HG03342 (cell line): ENCODE measurements around the gene KRTAP22-2.

Experiments used
- ATAC-seq: cut with Tn5 transposase; IDR thresholded peaks from one replicate; pipeline ENCODE4 v1.9.1; 2021; ENCODE audit warnings: mild to moderate bottlenecking, moderate library complexity; ENCODE audit not compliant: unreplicated experiment

Gene KRTAP22-2

DNA sequence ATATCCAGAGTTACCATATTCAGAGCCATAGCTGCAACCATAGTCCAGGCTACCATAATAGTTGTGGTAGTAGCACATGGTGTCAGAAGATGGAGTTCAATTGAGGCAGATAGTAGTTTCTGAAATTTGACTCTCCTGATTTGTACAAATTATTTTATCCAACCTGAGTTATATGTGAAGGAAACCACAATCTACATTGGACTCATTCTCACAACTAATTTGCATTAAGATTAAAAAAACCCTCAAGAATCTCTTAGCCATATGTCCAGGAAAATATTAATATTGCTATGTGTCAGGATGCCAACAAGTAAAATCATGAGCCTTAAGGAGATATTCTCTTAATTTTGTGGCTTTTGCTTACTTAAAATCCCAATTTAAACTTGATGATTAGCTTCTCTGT, at the start of gene KRTAP22-2:
Gene KRTAP22-2, minus strand, starts transcription at position 101 of the 400 bp plus-strand sequence.
- no peak for ATAC-seq

DNA sequence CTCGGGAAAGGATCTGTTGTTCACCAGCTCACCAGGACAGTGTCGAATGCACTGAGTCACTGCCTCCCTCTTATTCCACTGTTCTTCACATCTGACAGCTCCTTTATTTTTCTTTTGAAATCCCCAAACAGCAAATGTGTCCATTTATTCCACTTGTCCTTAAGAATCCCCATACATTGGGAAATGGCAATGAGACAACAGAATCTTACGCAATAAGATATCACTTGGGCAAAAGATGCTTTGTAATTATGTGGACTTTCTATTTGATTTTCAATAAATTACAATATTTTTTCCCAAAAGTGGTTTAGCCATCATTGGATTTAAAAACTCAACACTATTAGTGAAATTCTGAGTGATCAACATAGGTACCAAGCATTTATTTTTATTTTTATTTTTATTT, 48.5 kb upstream of the KRTAP22-2 start:
- ATAC-seq: no peak

DNA sequence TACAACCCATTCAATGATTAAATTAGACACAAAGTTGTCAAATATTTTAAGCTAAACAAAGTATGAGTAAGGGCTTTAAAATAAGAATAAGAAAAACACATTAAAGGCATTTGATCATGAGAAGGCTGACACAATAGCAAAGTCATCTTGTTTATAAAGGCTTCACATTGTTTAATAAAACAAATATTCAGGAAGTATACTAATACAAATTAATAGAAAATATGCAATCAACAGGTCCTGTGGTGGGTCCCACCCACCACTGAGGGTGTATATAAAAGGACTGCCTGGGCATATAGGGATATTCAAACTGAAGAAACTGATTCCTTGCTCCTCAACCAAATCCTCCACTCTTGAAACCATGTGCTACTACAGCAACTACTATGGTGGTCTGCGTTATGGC, 44.7 kb upstream of the KRTAP22-2 start, which contains the start of gene KRTAP20-2:
Gene KRTAP20-2, plus strand, starts transcription at position 301 of the 400 bp plus-strand sequence. Its CDS starts 58 bp downstream, at position 359.
- ATAC-seq: no peak

DNA sequence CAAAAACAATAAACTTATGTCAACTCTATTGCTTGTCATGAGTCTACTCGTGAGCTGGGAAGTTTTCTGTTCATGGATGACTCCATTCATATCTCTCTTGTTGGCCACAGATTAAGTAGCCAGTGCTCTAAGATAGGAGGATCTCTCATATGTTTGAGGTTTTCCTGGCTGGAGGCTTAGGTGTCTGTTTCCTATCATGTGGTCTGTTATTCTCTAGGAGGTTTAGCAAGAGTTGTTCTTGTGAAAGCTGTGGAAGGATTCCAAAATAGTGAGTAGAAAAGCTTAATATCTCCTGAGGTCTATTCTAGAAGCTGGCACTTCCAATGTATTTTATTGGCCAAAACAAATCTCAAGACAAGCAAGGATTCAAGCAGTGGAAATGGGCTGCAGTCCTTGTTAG, 39.0 kb upstream of the KRTAP22-2 start:
- ATAC-seq: no peak

DNA sequence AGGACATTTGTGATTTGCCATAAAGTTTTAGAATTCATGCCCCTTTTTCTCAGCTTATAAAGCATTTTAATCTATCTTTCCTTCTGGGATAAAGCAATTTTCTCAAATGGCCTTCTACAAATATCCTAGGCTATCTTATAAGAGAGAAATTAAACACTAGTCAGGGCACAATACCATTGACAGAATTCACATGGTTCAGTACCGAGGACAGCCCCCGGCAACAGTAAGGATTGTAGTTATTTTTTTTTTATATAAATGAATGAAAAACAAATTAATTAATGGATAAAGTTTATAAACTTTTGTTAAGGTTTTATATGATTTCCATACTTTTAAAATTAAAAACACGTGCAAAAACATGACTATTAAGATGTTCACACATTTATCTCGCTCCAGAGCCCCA, 37.9 kb upstream of the KRTAP22-2 start:
- no peak for ATAC-seq

DNA sequence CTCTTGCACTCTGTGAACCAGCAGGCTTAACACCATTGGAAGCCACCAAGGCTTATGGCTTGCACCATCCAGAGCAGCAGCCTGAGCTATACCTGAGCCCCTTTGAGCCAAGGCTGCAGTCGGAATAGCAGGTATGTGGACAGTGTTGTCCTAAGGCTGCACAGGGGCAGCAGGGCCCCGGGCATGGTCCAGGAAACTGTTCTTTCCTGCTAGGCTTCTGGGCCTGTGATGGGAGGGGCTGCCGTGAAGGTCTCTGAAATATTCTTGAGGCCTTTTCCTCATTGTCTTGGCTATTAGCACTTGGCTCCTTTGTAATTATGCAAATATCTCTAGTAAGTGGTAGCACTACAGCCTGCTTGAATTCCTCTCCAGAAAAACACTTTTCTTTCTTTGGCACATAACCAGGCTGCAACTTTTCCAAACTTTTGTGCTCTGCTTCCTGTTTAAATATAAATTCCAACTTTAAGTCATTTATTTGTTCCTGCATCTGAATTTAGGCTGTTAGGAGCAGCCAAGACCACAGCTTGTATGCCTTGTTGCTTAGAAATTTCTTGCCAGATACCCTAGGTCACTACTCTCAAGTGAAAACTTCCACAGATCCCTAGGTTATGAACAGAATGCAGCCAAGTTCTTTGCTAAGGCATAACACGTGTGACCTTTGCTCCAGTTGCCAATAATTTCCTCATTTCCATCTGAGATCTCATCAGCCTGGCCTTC, 35.4 kb upstream of the KRTAP22-2 start:
- ATAC-seq: no peak

DNA sequence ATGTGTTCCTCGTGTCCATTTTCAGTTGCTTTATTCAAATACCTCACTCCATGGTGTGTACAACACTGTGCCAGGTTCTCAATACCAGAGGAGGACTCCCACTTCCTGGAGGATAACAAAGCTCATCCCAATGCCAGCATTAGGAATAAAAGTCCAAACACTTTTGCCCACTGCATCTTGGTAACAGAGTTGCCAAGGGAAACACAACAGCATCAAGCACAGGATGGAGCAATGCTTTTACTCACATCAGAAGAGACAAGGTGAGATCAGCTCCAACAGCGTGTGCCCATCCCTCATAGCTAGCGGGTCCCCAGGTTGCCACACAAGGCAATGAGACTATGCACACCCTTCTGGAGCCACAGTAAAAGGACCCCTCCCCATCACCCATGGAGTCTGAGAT, 33.2 kb upstream of the KRTAP22-2 start:
- no peak for ATAC-seq

DNA sequence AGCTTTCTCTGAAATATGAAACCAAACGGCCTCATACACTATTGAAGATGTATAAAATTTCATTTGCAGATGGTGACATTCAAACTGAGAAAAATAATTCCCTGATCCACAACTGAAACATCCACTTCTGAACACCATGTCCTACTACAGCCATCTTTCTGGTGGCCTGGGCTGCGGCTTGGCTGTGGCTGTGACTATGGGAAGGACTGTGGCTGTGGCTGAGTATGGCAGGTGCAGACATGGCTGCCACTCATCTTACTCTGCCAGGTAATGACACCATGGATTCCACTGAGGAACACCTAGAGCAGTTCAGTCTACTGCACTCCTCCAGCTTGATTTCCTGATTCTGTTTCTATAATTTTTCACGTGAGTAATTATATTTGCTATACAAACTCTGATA, 30.3 kb upstream of the KRTAP22-2 start, which contains the start of gene KRTAP20-4:
Gene KRTAP20-4, plus strand, starts transcription at position 106 of the 400 bp plus-strand sequence.
- ATAC-seq: no peak

DNA sequence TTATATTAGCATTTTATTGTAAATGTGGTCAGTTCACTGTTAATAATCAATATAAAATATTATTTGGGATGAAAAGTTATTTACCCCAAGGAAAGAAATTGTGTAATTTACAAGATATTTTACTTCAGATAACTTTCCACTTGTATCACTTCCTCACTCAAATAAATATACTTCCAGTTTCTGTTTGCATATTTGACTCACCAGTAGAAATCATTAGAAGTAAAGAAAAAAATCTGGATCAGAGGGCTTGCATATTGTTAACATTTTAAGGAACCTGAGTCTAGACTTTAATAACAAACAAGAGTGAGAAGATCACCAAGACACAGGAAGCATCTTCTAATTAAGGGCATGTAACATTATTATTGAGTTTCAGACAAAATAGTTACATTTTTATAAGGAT, 29.9 kb upstream of the KRTAP22-2 start:
- ATAC-seq: no peak

DNA sequence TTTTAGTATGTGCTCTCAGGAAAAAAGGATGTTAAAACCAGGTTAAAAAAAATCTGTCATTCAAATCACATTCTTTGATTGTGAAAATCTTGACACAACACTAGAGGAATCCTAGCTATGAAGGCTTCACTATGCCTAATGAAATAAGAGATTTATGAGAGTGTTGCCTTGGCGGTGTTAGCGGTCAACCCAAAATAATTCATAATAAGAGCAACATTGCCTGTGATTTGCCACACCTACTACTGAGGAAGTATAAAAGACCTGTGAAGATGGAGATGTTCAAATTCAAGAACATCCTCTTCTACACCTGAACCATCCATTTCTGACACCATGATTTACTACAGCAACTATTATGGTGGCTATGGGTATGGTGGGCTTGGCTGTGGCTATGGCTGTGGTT, 25.9 kb upstream of the KRTAP22-2 start, which contains the start of gene KRTAP20-1:
Gene KRTAP20-1, plus strand, starts transcription at position 301 of the 400 bp plus-strand sequence. Its CDS starts 30 bp downstream, at position 331.
- ATAC-seq: no peak

DNA sequence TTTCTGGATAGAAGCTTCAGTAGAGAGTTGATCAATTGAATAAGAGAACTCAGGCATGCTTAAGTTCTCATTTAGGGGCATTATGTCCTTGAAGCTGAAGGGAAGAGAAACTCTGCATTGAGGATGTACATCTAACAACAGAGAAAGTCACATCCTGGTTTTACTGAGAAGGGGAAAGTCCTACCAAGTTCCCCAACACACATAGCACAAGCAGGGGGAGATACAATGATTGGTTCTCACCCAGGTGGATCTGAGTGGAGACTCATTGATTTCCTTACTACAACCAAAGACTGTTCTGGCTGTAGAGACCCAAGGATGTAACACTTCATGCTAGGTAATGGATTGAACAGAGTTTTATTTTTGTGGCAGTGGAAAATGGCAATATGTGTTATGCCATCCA, 25.0 kb upstream of the KRTAP22-2 start:
- no peak for ATAC-seq

DNA sequence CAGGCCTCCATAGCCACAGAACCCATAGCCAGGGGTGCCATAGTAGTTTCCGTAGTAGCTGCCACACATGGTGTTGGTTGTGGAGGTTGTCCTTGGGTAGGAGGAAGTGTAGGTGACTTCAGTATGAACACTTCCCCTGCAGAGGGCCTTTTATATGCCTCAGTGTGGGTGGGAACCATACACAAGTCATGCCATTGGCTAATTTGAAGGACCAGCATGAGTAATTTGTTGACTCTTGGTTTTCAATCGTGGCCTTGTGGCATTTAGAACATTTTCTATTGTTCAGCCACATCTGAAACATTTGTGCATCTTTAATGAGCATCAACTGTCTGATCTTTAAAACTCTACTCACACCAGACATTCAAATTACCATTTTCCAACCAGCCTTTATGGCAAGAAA, 23.6 kb upstream of the KRTAP22-2 start, which contains the start of gene KRTAP6-1:
Gene KRTAP6-1, minus strand, starts transcription at position 95 of the 400 bp plus-strand sequence. Its CDS starts 26 bp downstream, at position 69.
- no peak for ATAC-seq

DNA sequence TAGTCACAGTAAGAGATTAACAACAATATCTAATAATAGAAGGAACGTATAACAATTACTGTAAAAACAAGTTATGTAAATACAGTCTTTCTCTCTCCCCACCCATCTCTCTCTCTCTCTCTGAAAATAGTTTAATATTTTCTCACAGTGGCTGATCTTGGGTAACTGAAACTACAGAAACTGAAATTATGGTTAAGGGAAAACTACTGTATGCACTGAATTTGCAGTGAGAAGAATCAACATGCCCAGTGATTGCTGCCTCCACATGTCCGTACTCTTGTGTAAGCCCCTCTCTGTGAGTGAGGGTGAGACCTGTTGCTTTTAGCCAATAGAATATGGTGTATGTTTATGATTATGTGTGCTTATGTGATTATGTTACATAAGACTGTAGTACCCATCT, 21.9 kb upstream of the KRTAP22-2 start:
- no peak for ATAC-seq

DNA sequence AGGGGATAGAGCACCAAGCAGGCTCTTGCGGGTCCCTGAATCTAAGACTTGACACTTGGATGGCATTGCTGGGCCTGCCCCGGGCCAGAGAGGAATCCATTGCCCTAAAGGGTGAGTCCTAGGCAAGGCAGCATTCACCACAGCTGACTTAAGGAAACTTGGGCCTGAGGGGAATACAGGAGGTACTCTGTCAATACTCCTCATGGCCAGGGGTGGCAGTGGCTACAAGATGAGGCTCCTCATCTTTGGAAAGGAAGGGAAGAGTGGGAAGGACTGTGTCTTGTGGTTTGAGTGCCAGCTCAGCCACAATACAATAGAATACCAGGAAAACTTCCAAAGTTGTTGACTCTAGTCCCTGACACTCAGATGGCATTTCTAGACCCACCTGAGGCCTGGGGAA, 15.8 kb upstream of the KRTAP22-2 start:
- ATAC-seq: no peak

DNA sequence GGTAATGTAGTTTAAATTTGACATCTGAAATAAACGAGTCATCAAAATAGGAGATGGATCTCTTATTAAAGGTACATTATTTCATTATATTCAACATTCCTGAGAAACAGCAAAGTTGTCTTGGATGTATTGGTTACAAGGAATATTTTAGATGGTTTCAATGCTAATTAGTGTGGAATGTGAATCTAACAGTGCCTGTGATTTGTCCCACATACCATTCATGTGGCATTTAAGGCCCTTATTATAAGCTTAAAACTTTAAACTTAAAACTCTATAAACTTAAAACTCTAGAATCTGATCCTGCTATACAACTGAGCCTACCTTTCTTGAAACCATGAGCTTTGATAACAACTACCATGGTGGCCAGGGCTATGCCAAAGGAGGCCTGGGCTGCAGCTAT, 10.6 kb upstream of the KRTAP22-2 start, which contains the start of gene KRTAP22-1:
Gene KRTAP22-1, plus strand, starts transcription at position 301 of the 400 bp plus-strand sequence.
- ATAC-seq: no peak

DNA sequence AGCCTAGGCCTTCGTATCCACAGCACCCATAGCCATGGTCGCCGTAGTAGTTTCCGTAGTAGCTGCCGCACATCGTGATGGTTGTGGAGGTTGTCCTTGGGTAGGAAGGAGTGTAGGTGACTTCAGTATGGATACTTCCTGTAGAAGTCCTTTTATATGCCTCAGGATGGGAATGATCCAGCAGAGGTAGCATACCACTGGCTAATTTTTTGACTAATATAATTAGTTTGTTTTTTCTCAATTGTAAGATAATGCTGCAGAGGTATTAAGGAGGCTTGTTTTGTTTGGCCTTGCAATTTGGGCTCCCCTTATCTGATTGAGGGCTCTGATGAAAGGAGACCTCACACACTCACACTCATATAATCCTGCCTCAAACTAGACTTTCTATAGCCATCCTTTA, 8.6 kb upstream of the KRTAP22-2 start, which contains the start of gene KRTAP6-2:
Gene KRTAP6-2, minus strand, starts transcription at position 101 of the 400 bp plus-strand sequence. Its CDS starts 28 bp downstream, at position 73.
- no peak for ATAC-seq

DNA sequence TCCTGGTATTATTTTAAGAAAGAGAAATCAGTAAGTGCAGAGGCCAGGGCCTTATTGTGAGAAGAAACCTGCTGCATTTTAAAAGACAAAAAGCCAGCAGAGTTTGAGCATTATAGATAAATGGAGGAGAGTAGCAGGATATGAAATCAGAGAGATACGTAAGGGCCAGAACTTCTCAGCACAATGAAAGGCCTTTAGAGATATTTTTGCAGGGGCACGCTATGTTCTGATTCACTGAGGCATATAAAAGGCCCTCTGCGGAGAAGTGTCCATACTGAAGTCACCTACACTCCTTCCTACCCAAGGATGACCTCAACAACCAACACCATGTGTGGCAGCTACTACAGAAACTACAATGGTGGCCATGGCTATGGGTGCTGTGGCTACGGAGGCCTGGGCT, 1.9 kb upstream of the KRTAP22-2 start, which contains the start of gene KRTAP6-3:
Gene KRTAP6-3, plus strand, starts transcription at position 301 of the 400 bp plus-strand sequence. Its CDS starts 6 bp downstream, at position 307.
- no peak for ATAC-seq

DNA sequence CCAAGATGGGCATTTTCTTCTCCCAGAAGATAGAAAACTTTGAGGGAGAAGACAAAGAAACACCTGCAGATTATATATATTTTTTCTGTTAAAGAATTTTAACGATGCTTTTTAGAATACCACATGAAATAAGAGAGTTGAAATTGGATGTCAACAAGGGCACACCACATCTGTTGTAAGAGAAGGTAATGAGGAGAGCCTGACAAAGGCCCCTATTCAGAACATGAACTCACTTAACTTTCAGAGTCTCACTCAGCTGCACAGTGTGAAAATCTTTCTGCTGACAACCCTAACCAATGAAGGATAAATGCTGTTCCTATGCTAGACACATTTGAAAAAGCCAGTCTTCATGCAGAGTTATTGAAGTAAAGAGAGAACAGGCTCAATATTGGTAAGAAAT, 7.3 kb downstream of the KRTAP22-2 start:
- ATAC-seq: no peak

DNA sequence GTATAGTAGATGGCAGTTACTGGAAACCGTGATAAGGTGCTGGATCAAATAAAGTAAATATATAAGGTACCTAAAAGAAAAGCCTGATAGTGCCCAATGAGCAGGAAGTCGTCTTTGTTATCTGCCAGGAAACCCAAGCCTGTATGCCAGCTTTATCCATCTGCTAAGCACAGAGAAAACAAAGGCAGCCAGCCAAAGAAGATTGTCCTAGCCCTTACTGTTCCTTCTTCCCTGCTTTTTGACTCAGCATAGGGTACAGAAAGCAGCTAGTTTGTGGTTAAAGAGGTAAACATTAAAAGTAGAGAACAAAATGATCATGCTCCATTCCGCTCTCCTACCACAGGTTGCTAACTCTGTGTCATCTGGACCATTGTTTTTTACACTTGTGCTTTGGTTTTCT, 10.1 kb downstream of the KRTAP22-2 start:
- no peak for ATAC-seq

DNA sequence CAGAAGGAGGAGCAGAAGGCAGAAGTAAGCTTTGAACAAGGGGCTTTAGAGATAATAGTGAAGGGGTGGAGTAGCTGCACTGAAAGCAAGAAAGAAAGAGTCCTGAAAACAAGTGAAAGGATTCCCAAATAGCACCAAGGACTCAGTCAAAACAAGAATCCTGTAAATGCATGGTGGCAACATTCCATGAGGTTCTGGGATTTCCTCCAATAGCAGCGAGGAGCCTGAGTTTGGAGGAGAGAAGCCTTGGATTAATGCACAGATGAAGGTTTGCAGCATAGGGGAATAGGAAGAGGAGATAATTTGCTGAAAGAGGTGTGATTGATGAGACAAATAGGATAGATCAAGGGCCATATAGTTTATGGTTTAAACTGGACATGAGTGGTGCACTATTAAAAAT, 10.9 kb downstream of the KRTAP22-2 start:
- no peak for ATAC-seq

DNA sequence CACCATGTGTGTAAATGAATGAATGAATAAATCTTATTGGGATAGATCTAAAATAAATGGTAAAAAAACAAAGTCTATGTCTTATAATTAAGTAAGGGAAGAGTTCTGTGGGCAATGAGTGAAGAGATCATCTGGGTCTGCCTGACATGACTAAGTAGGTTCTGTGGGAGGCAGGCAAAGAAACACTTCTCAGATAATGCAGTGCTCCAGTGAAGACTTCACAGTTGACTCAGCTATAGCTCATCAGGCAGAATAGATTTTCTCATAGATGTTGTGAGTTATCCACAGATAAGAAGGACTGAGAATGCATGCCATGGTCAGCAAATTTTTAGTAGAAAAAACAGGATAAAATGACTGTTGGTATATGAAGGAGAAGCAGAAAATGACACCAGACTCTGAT, 12.4 kb downstream of the KRTAP22-2 start:
- ATAC-seq: no peak

DNA sequence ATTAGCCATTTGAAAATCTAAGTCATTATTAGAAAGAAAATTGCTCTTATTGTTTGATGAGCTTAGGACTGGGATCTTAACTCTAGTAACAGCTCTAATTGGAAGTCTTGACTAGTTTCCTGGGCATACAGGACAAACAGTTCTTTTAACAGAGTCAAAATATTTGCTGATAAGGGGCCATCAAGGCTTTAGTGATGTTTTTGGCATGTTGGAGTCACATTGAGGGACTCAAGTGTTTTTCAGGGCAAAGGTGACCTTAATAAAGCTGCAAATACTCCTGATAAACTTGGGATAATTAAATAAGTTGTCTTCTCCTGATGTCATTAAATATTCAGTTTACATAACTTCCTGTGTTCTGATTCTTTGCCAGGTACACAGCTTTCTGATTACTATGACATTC, 22.6 kb downstream of the KRTAP22-2 start:
- ATAC-seq: no peak
